Measurements from ENCODE around the gene C3orf18.

- TF ChIP-seq CTCF (IDR thresholded peaks at IDR 0.05 in 2 of 3, conservative IDR thresholded peaks at IDR 0.05 in 1 of 3; ENCODE audit: insufficient read depth in 2 of 3, low read depth in 1 of 3, low read length in 3 of 3) (no peak), SP2 (IDR thresholded peaks at IDR 0.05; ENCODE audit: extremely low read depth, low read depth, low read length, poor library complexity, severe bottlenecking) (no peak), RB1 (IDR thresholded peaks at IDR 0.05; ENCODE audit: low read depth) (no peak), YBX1 (IDR thresholded peaks at IDR 0.05) (no peak), E2F8 (IDR thresholded peaks at IDR 0.05; ENCODE audit: low read depth, partially characterized antibody) (no peak), EP300 (IDR thresholded peaks at IDR 0.05; ENCODE audit: low read length) (no peak), POLR2A (conservative IDR thresholded peaks at IDR 0.05) (no peak), ASH1L (IDR thresholded peaks at IDR 0.05; ENCODE audit: borderline replicate concordance, low read depth, partially characterized antibody) (no peak)
These were observed 55.4 kb downstream of the C3orf18 start for GRCh38 chr3:50512131-50512530.
